SK-N-SH (cell line): ENCODE measurements around the gene FAM124A. TPM values are rescaled to one million over a fixed set of nuclear protein-coding genes. Genes with fewer than 3 reads are reported as not detected.

Experiments used
- CTCF ChIA-PET: fragments of 300-600, 350-600 bp; formaldehyde crosslinking; extraction: SDS; loops from one replicate; lab custom pipeline; 2021; lab: Yijun Ruan, JAX
- POLR2A ChIA-PET: fragments of 350-600 bp; sonication (Branson Sonifier 250); formaldehyde crosslinking; extraction: SDS; loops from one replicate; lab custom pipeline; 2020; ENCODE audit warnings: antibody characterized with exemption, inconsistent platforms; lab: Yijun Ruan, JAX
- DNase-seq: peaks from one replicate; pipeline ENCODE4 v3.0.0; 2012
- H2AFZ ChIP-seq: fragments of 200-600 bp; sonication (generic); 2 replicates; pipeline ENCODE4 v1.8.1; 2016; ENCODE audit warnings: antibody characterized with exemption, mild to moderate bottlenecking, low read depth
- H3F3A ChIP-seq: fragments of 200-600 bp; sonication (generic); replicated peaks from 2 replicates; pipeline ENCODE3; 2016; ENCODE audit warnings: antibody characterized with exemption, mild to moderate bottlenecking; ENCODE audit not compliant: insufficient read depth
- H3K27ac ChIP-seq, 2 experiments: fragments of 200-500 bp in 1 of 2; fragments of 200-600 bp in 1 of 2; sonication (Bioruptor generic) in 1 of 2; sonication (generic), shearing (Covaris generic) in 1 of 2; 2 replicates each; pipeline versions ENCODE4 v1.5.1 to v1.6.1; 2014 to 2016; ENCODE audit warnings: low read depth in 2 of 2, inconsistent platforms in 1 of 2, low read length in 1 of 2, mild to moderate bottlenecking in 1 of 2, mixed read lengths in 1 of 2
- H3K27me3 ChIP-seq: fragments of 200-600 bp; sonication (generic), shearing (Covaris generic); 2 replicates; pipeline ENCODE4 v1.6.1; 2016; ENCODE audit warnings: mixed run types; ENCODE audit not compliant: insufficient read depth
- H3K36me3 ChIP-seq, 2 experiments: fragments of 200-500 bp in 1 of 2; fragments of 200-600 bp in 1 of 2; sonication (Bioruptor generic) in 1 of 2; sonication (generic) in 1 of 2; replicated peaks in 1 of 2; 2 replicates each; pipeline versions ENCODE3 to v1.5.1; 2014 to 2016; ENCODE audit warnings: low read length in 1 of 2, mild to moderate bottlenecking in 1 of 2; ENCODE audit not compliant: insufficient read depth in 2 of 2, control insufficient read depth in 1 of 2
- H3K4me1 ChIP-seq, 2 experiments: fragments of 200-500 bp in 1 of 2; fragments of 200-600 bp in 1 of 2; sonication (Bioruptor generic) in 1 of 2; sonication (generic), shearing (Covaris generic) in 1 of 2; 2 replicates each; pipeline versions ENCODE4 v1.5.1 to v1.6.1; 2014 to 2016; ENCODE audit warnings: low read depth in 1 of 2, low read length in 1 of 2, mixed run types in 1 of 2; ENCODE audit not compliant: insufficient read depth in 2 of 2, control insufficient read depth in 1 of 2
- H3K4me2 ChIP-seq: fragments of 200-600 bp; sonication (generic), shearing (Covaris generic); 2 replicates; pipeline ENCODE4 v1.6.1; 2017; ENCODE audit warnings: mixed run types
- H3K4me3 ChIP-seq, 2 experiments: fragments of 200-500 bp in 1 of 2; fragments of 200-600 bp in 1 of 2; sonication (Bioruptor generic) in 1 of 2; sonication (generic), shearing (Covaris generic) in 1 of 2; 2 replicates each; pipeline versions ENCODE4 v1.5.1 to v1.8.1; 2014 to 2016; ENCODE audit warnings: low read depth in 2 of 2, inconsistent platforms in 1 of 2, low read length in 1 of 2, mild to moderate bottlenecking in 1 of 2, mixed read lengths in 1 of 2, moderate library complexity in 1 of 2
- H3K79me2 ChIP-seq: fragments of 200-600 bp; sonication (generic); 2 replicates; pipeline ENCODE4 v1.8.1; 2017; ENCODE audit warnings: mild to moderate bottlenecking; ENCODE audit not compliant: insufficient read depth
- H3K9ac ChIP-seq: fragments of 200-600 bp; sonication (generic); 2 replicates; pipeline ENCODE4 v1.6.1; 2017; ENCODE audit warnings: mixed run types
- H3K9me2 ChIP-seq: fragments of 200-600 bp; sonication (generic); 2 replicates; pipeline ENCODE4 v1.6.1; 2017; ENCODE audit warnings: mixed run types
- H3K9me3 ChIP-seq: fragments of 200-600 bp; sonication (generic); 2 replicates; pipeline ENCODE4 v1.6.1; 2017; ENCODE audit warnings: mixed run types, mild to moderate bottlenecking, moderate library complexity
- H4K20me1 ChIP-seq: fragments of 200-600 bp; sonication (generic); 2 replicates; pipeline ENCODE4 v1.6.1; 2017; ENCODE audit warnings: mild to moderate bottlenecking, mixed run types; ENCODE audit not compliant: insufficient read depth
- CTCF ChIP-seq: fragments of 200-600 bp; sonication (generic); IDR thresholded peaks from 2 replicates; pipeline ENCODE4 v1.6.1; 2017; ENCODE audit warnings: antibody characterized with exemption, mild to moderate bottlenecking, moderate library complexity
- ELF1 ChIP-seq: IDR thresholded peaks from 2 replicates; pipeline ENCODE4 v1.4.0; 2012
- EP300 ChIP-seq, 2 experiments: IDR thresholded peaks; 2 replicates each; pipeline versions ENCODE4 v1.4.0 to v1.6.1; 2012; ENCODE audit warnings: borderline replicate concordance in 1 of 2, low read depth in 1 of 2, low read length in 1 of 2
- EZH2phosphoT487 ChIP-seq: fragments of 200-600 bp; sonication (generic); IDR thresholded peaks from 2 replicates; pipeline ENCODE4 v1.6.1; 2017; ENCODE audit warnings: low read depth, mixed run types, mild to moderate bottlenecking, antibody characterized with exemption, moderate library complexity, borderline replicate concordance
- GATA2 ChIP-seq: sonication (generic); formaldehyde crosslinking; IDR thresholded peaks from 2 replicates; pipeline ENCODE4 v1.5.0; 2020; ENCODE audit warnings: mild to moderate bottlenecking, missing genetic modification reagents
- MEF2A ChIP-seq: IDR thresholded peaks from 2 replicates; pipeline ENCODE4 v1.4.0; 2012; ENCODE audit warnings: low read depth, borderline replicate concordance
- MXI1 ChIP-seq: IDR thresholded peaks from 2 replicates; pipeline ENCODE4 v1.6.1; 2012; ENCODE audit warnings: mild to moderate bottlenecking, low read depth, low read length, improper control_type of control experiment
- NFIC ChIP-seq: IDR thresholded peaks from 2 replicates; pipeline ENCODE4 v1.4.0; 2012; ENCODE audit warnings: borderline replicate concordance
- NRF1 ChIP-seq: IDR thresholded peaks from 2 replicates; pipeline ENCODE4 v1.6.1; 2012; ENCODE audit warnings: low read depth, mild to moderate bottlenecking, low read length
- POLR2AphosphoS5 ChIP-seq: IDR thresholded peaks from 2 replicates; pipeline ENCODE4 v1.6.1; 2012; ENCODE audit warnings: low read depth, low read length
- RAD21 ChIP-seq: IDR thresholded peaks from 2 replicates; pipeline ENCODE4 v1.6.1; 2012; ENCODE audit warnings: mild to moderate bottlenecking, low read length
- RCOR1 ChIP-seq: fragments of 150-350 bp; IDR thresholded peaks from 2 replicates; pipeline ENCODE4 v1.6.1; 2017; ENCODE audit warnings: antibody characterized with exemption, low read length
- RFX5 ChIP-seq: IDR thresholded peaks from 2 replicates; pipeline ENCODE4 v1.6.1; 2012; ENCODE audit warnings: mild to moderate bottlenecking, improper control_type of control experiment, low read length
- RXRA ChIP-seq: IDR thresholded peaks from 2 replicates; pipeline ENCODE4 v1.4.0; 2012; ENCODE audit warnings: low read depth, mild to moderate bottlenecking, borderline replicate concordance
- SMC3 ChIP-seq: IDR thresholded peaks from 2 replicates; pipeline ENCODE4 v1.6.1; 2012; ENCODE audit warnings: low read depth, low read length, improper control_type of control experiment
- YY1 ChIP-seq: IDR thresholded peaks from 2 replicates; pipeline ENCODE4 v1.4.0; 2012; ENCODE audit warnings: low read depth, mild to moderate bottlenecking
- ZBTB33 ChIP-seq: IDR thresholded peaks from 2 replicates; pipeline ENCODE4 v1.4.0; 2012; ENCODE audit warnings: low read depth, borderline replicate concordance
- WGBS: methylation state at CpG from one replicate; pipeline ENCODE4 v1.1.6; 2017; ENCODE audit warnings: low lambda C conversion rate; 5-methylcytosine and 5-hydroxymethylcytosine counted together
- polyA plus RNA-seq, 3 experiments: library from polyadenylated mRNA; depleted of rRNA; stranded (reverse); fragments of >200 nt; gene quantifications; 2 replicates each; pipeline ENCODE4 v1.2.3, GENCODE V29; 2012
- TF ChIP-seq, protein P1 (sequence below): fragments of 150-350 bp; IDR thresholded peaks from 2 replicates; pipeline ENCODE4 v1.6.1; 2016; ENCODE audit warnings: mild to moderate bottlenecking, low read depth, low read length

The FAM124A gene
- polyA plus RNA-seq, 1 of the 3 experiments (the other 2 are of a cell fraction): 1.5 TPM

GRCh38 chr13:51220706-51221105 lies 1.5 kb upstream of the FAM124A start:
- no peak overlapping the region for H3K4me3 ChIP-seq
- 69% methylated on average over 2 of the region's 2 CpGs for WGBS
- no peak overlapping the region for H3K9ac ChIP-seq
- no peak overlapping the region for H2AFZ ChIP-seq
- ChIA-PET POLR2A (no interaction called here), CTCF (interaction anchor here (0.7 to 4.0 kb wide), 6 partner anchors 11 to 72 kb away, joined by 3 to 25 read pairs (median 7); no protein-coding TSS in a partner anchor)
- TF ChIP-seq EP300 (IDR thresholded peaks at IDR 0.05; ENCODE audit: borderline replicate concordance in 1 of 2, low read depth in 1 of 2, low read length in 1 of 2) (peak in 1 of 2 experiments; percentile 41; a peak in 1 of 4 replicates), GATA2 (CRISPR knock-in tag) (peak; percentile 56), MEF2A (no peak)
- H3K36me3 ChIP-seq: no peaks in the 10 kb centered on the region
- no peaks in the 10 kb centered on the region for H4K20me1 ChIP-seq
- peaks cover 0 to 20% of the 10 kb centered on the region in 2 experiments; a peak in 2 of 4 replicates for H3K4me1 ChIP-seq
- no peak overlapping the region for H3K27ac ChIP-seq
- H3F3A ChIP-seq: no peaks in the 10 kb centered on the region
- 0 out of 2 replicates have a peak, but pooled peaks cover 7% of the 10 kb centered on the region for H3K27me3 ChIP-seq
- H3K4me2 ChIP-seq: no peak overlapping the region
- no peak for DNase-seq
- no peaks in the 10 kb centered on the region for H3K9me3 ChIP-seq
- H3K79me2 ChIP-seq: no peaks in the 10 kb centered on the region
- H3K9me2 ChIP-seq: no peaks in the 10 kb centered on the region

GRCh38 chr13:51221108-51221507 lies 1.1 kb upstream of the FAM124A start:
- Histone ChIP-seq H3K36me3 (no peaks in the 10 kb centered on the region), H3F3A (no peaks in the 10 kb centered on the region), H4K20me1 (no peaks in the 10 kb centered on the region), H3K9me3 (no peaks in the 10 kb centered on the region), H3K4me2 (no peak overlapping the region), H3K9ac (no peak overlapping the region), H3K4me1 (peaks cover 0 to 20% of the 10 kb centered on the region in 2 experiments; a peak in 2 of 4 replicates), H3K4me3 (no peak overlapping the region), H3K27me3 (0 out of 2 replicates have a peak, but pooled peaks cover 7% of the 10 kb centered on the region), H3K79me2 (no peaks in the 10 kb centered on the region), H2AFZ (no peak overlapping the region), H3K27ac (no peak overlapping the region), H3K9me2 (no peaks in the 10 kb centered on the region)
- 100% methylated on average over 1 of the region's 4 CpGs for WGBS
- no peak for DNase-seq
- POLR2A ChIA-PET: no interaction called here
- TF ChIP-seq EZH2phosphoT487: no peak
- TF ChIP-seq GATA2 (CRISPR knock-in tag): no peak
- TF ChIP-seq RAD21: no peak
- no peak for TF ChIP-seq NFIC
- CTCF ChIA-PET: interaction anchor here (0.7 to 4.0 kb wide), 7 partner anchors 10 to 72 kb away, joined by 3 to 25 read pairs (median 5); no protein-coding TSS in a partner anchor

GRCh38 chr13:51221674-51222036 lies 543 bp upstream of the FAM124A start:
- Histone ChIP-seq H2AFZ (peak overlapping the region; percentile 81), H3K4me2 (peak overlapping the region; percentile 95), H3K4me3 (peak overlapping the region; percentile 69 to 70), H3K9me3 (no peaks in the 10 kb centered on the region), H3K4me1 (peaks cover 0 to 20% of the 10 kb centered on the region in 2 experiments; a peak in 2 of 4 replicates), H3K9me2 (no peaks in the 10 kb centered on the region), H3K79me2 (no peaks in the 10 kb centered on the region), H3K36me3 (no peaks in the 10 kb centered on the region), H3K9ac (no peak overlapping the region), H3F3A (no peaks in the 10 kb centered on the region), H3K27ac (no peak overlapping the region), H3K27me3 (0 out of 2 replicates have a peak, but pooled peaks cover 7% of the 10 kb centered on the region), H4K20me1 (no peaks in the 10 kb centered on the region)
- POLR2A ChIA-PET: no interaction called here
- 26% methylated on average over 10 of the region's 11 CpGs for WGBS
- DNase-seq: no peak
- CTCF ChIA-PET: interaction anchor here (0.7 to 4.0 kb wide), 5 partner anchors 14 to 73 kb away, joined by 3 to 25 read pairs (median 9); no protein-coding TSS in a partner anchor
- no peak for TF ChIP-seq RFX5
- no peak for TF ChIP-seq CTCF
- TF ChIP-seq NFIC: no peak
- TF ChIP-seq RCOR1: no peak
- no peak for TF ChIP-seq POLR2AphosphoS5
- TF ChIP-seq, protein P1, sequence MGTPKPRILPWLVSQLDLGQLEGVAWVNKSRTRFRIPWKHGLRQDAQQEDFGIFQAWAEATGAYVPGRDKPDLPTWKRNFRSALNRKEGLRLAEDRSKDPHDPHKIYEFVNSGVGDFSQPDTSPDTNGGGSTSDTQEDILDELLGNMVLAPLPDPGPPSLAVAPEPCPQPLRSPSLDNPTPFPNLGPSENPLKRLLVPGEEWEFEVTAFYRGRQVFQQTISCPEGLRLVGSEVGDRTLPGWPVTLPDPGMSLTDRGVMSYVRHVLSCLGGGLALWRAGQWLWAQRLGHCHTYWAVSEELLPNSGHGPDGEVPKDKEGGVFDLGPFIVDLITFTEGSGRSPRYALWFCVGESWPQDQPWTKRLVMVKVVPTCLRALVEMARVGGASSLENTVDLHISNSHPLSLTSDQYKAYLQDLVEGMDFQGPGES: no peak
- no peak for TF ChIP-seq ZBTB33
- TF ChIP-seq MXI1: no peak
- TF ChIP-seq YY1: no peak
- no peak for TF ChIP-seq RXRA
- TF ChIP-seq NRF1: no peak
- no peak for TF ChIP-seq SMC3
- no peak for TF ChIP-seq ELF1
